ENCODE data around the gene SCN2A.

GRCh38 chr2:165369898-165370296 is 130.7 kb downstream of the SCN2A start:
- no peak for TF ChIP-seq PHF8 (IDR thresholded peaks at IDR 0.05; ENCODE audit: borderline replicate concordance, low read depth)
- no peak for TF ChIP-seq CTCF (IDR thresholded peaks at IDR 0.05)
- TF ChIP-seq BHLHE40 (IDR thresholded peaks at IDR 0.05; ENCODE audit: low read depth, low read length) = no peak
- TF ChIP-seq NFE2L2 (conservative IDR thresholded peaks at IDR 0.05; ENCODE audit: low read length) = no peak
- no peak for TF ChIP-seq MAX (IDR thresholded peaks at IDR 0.05)
- no peak for TF ChIP-seq POLR2A (IDR thresholded peaks at IDR 0.05; ENCODE audit: low read length)
- TF ChIP-seq JUN (IDR thresholded peaks at IDR 0.05) = no peak
- no peak for TF ChIP-seq HMGXB4 (CRISPR knock-in tag; IDR thresholded peaks at IDR 0.05; ENCODE audit: borderline replicate concordance)
- no peak for TF ChIP-seq PBX3 (IDR thresholded peaks at IDR 0.05)
- no peak for TF ChIP-seq EP300 (IDR thresholded peaks at IDR 0.05)
- TF ChIP-seq REST (IDR thresholded peaks at IDR 0.05) = no peak

Data from A549 (cell line).